HCT116 (cell line): Measurements from ENCODE around the gene RGS18. TPM values are rescaled to one million over a fixed set of nuclear protein-coding genes. Genes with fewer than 3 reads are reported as not detected.

Source experiments
- ATAC-seq: fragments of 200-7000 bp; cut with Tn5 transposase; 2 replicates; pipeline ENCODE4 v1.9.1; 2020; ENCODE audit warnings: mild to moderate bottlenecking, moderate library complexity
- BruUV-seq: library from RNA; stranded (reverse); fragments of 400-500 nt; replicated peaks from 2 replicates; lab custom pipeline; 2021; lab: Mats Ljungman, UMichigan
- CTCF ChIA-PET: fragments of 300-600 bp; sonication (Branson Sonifier 250); formaldehyde crosslinking; loops from one replicate; lab custom pipeline; 2021; ENCODE audit warnings: antibody characterized with exemption; lab: Charles Lee
- POLR2A ChIA-PET: fragments of 300-600, 350-600 bp; sonication (Branson Sonifier 250); formaldehyde crosslinking; loops from one replicate; lab custom pipeline; 2021; ENCODE audit warnings: antibody characterized with exemption; lab: Charles Lee
- RAD21 ChIA-PET, 2 experiments: fragments of 300-600 bp; sonication (Branson Sonifier 250); formaldehyde crosslinking; loops; one replicate each; lab custom pipeline; 2023; ENCODE audit warnings: low total read pairs in 2 of 2; ENCODE audit not compliant: uncharacterized antibody in 2 of 2, unreplicated experiment in 2 of 2, low non-redundant PET in 1 of 2; lab: Charles Lee
- DNase-seq: peaks from one replicate; pipeline ENCODE4 v3.0.0-alpha.2; 2010; ENCODE audit warnings: low read depth, low spot score
- H2AFZ ChIP-seq: fragments of 200-600 bp; shearing (Covaris generic), sonication (generic); 2 replicates; pipeline ENCODE4 v1.6.1; 2017; ENCODE audit warnings: low read depth, mixed run types, mixed read lengths, antibody characterized with exemption, low read length; ENCODE audit not compliant: poor library complexity, severe bottlenecking
- H3K27ac ChIP-seq: 2 replicates; pipeline ENCODE4 v1.5.1; 2012; ENCODE audit warnings: low read depth, low read length
- H3K27me3 ChIP-seq: fragments of 200-600 bp; sonication (generic); 2 replicates; pipeline ENCODE4 v1.6.1; 2016; ENCODE audit warnings: mixed run types, low read length, mixed read lengths; ENCODE audit not compliant: insufficient read depth
- H3K36me3 ChIP-seq, 2 experiments: fragments of 200-500 bp in 1 of 2; fragments of 200-600 bp in 1 of 2; sonication (Bioruptor generic) in 1 of 2; sonication (generic) in 1 of 2; 2 replicates each; pipeline versions ENCODE4 v1.5.1 to v1.6.1; 2014 to 2016; ENCODE audit warnings: low read length in 2 of 2, inconsistent platforms in 1 of 2, mixed read lengths in 1 of 2, mixed run types in 1 of 2; ENCODE audit not compliant: insufficient read depth in 2 of 2, control insufficient read depth in 1 of 2
- H3K4me1 ChIP-seq, 2 experiments: fragments of 200-600 bp in 1 of 2; sonication (generic) in 1 of 2; 2 replicates each; pipeline versions ENCODE4 v1.5.1 to v1.6.1; 2012 to 2017; ENCODE audit warnings: low read length in 2 of 2, inconsistent platforms in 1 of 2, mild to moderate bottlenecking in 1 of 2, mixed read lengths in 1 of 2, mixed run types in 1 of 2, moderate library complexity in 1 of 2; ENCODE audit not compliant: insufficient read depth in 2 of 2, control insufficient read depth in 1 of 2
- H3K4me2 ChIP-seq: fragments of 200-600 bp; sonication (generic); 2 replicates; pipeline ENCODE4 v1.6.1; 2017; ENCODE audit warnings: mixed run types, low read length, mixed read lengths
- H3K4me3 ChIP-seq, 2 experiments: fragments of 200-600 bp in 1 of 2; sonication (generic) in 1 of 2; replicated peaks in 1 of 2; 2 replicates each; pipeline ENCODE4 v1.5.1; 2011 to 2016; ENCODE audit warnings: low read length in 2 of 2, control low read depth in 1 of 2, low read depth in 1 of 2, mild to moderate bottlenecking in 1 of 2, mixed read lengths in 1 of 2, mixed run types in 1 of 2
- H3K79me2 ChIP-seq: fragments of 200-600 bp; sonication (generic); 2 replicates; pipeline ENCODE4 v1.6.1; 2017; ENCODE audit warnings: mild to moderate bottlenecking, mixed run types, low read length, moderate library complexity, mixed read lengths; ENCODE audit not compliant: insufficient read depth
- H3K9ac ChIP-seq: fragments of 200-600 bp; sonication (generic); 2 replicates; pipeline ENCODE4 v1.6.1; 2016; ENCODE audit warnings: low read length, mixed read lengths
- H3K9me2 ChIP-seq: fragments of 200-600 bp; sonication (generic), shearing (Covaris generic); 2 replicates; pipeline ENCODE4 v1.6.1; 2017; ENCODE audit warnings: mixed run types, mild to moderate bottlenecking, moderate library complexity; ENCODE audit not compliant: insufficient read depth
- H3K9me3 ChIP-seq, 2 experiments: fragments of 200-500 bp in 1 of 2; fragments of 200-600 bp in 1 of 2; sonication (Bioruptor generic) in 1 of 2; sonication (generic) in 1 of 2; 2 replicates each; pipeline ENCODE4 v1.6.1; 2014 to 2017; ENCODE audit warnings: low read length in 2 of 2, mixed read lengths in 2 of 2, inconsistent platforms in 1 of 2, low read depth in 1 of 2, mild to moderate bottlenecking in 1 of 2, mixed run types in 1 of 2, moderate library complexity in 1 of 2; ENCODE audit not compliant: control insufficient read depth in 1 of 2, insufficient read depth in 1 of 2
- H4K20me1 ChIP-seq: fragments of 200-600 bp; sonication (generic), shearing (Covaris generic); 2 replicates; pipeline ENCODE4 v1.6.1; 2017; ENCODE audit warnings: mixed run types, mild to moderate bottlenecking, moderate library complexity; ENCODE audit not compliant: insufficient read depth
- EZH2 ChIP-seq: fragments of 200-600 bp; sonication (generic); IDR thresholded peaks from 2 replicates; pipeline ENCODE4 v1.6.1; 2017; ENCODE audit warnings: antibody characterized with exemption, mixed run types
- RAD21 ChIP-seq: IDR thresholded peaks from 2 replicates; pipeline ENCODE4 v1.6.1; 2012; ENCODE audit warnings: low read depth, mild to moderate bottlenecking
- SIN3A ChIP-seq: IDR thresholded peaks from 2 replicates; pipeline ENCODE4 v1.6.1; 2012; ENCODE audit warnings: low read depth
- SP1 ChIP-seq: IDR thresholded peaks from 2 replicates; pipeline ENCODE4 v1.6.1; 2012; ENCODE audit warnings: low read depth
- ZNF274 ChIP-seq: fragments of 200-500 bp; sonication (Bioruptor generic); IDR thresholded peaks from 2 replicates; pipeline ENCODE4 v1.6.1; 2014; ENCODE audit warnings: mild to moderate bottlenecking, low read depth, low read length, inconsistent platforms
- intact Hi-C: fragments of 100-400 bp; cut with micrococcal nuclease; formaldehyde crosslinking; loops from 2 replicates; pipeline ENCODE4 v1.10.0; 2022
- total RNA-seq: library from RNA; stranded (reverse); gene quantifications from one replicate; pipeline ENCODE4 v1.2.1, GENCODE V29; 2021; ENCODE audit not compliant: unreplicated experiment
- TF ChIP-seq, protein P1 (sequence below): IDR thresholded peaks from 2 replicates; pipeline ENCODE4 v1.6.1; 2012
- TF ChIP-seq, protein P2 (sequence below): IDR thresholded peaks from 2 replicates; pipeline ENCODE4 v1.6.1; 2012
- TF ChIP-seq, protein P3 (sequence below): IDR thresholded peaks from 2 replicates; pipeline ENCODE4 v1.6.1; 2012; ENCODE audit warnings: low read depth

RGS18 gene
- total RNA-seq, 1 experiment from 2014 or later = not detected

DNA sequence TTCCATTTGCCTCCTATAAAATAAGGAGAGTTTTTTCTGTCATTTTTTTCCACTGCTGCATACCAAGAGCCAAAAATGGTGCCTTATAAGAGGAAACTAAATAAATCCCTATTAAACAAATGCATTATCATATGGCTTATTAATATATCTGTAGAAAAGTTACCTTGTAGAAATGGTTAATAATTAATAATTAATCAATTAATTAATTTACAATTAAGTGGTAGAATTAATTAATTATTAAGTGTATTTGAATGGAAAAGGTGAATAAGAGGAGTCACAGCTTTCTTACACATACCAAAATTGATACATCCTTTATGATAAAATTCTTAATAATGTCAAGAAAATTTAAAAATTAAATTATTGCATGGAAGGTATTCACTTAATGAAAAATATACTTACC, 35.6 kb upstream of the RGS18 start:
- intact Hi-C loops = no loop called here
- ChIA-PET CTCF (no interaction called here), RAD21 (no interaction called here), POLR2A (no interaction called here)
- no peak for TF ChIP-seq RAD21
- no peak for TF ChIP-seq ZNF274
- TF ChIP-seq, protein P1, sequence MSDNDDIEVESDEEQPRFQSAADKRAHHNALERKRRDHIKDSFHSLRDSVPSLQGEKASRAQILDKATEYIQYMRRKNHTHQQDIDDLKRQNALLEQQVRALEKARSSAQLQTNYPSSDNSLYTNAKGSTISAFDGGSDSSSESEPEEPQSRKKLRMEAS = no peak
- TF ChIP-seq SP1 = no peak
- no peak for TF ChIP-seq SIN3A
- TF ChIP-seq, protein P2, sequence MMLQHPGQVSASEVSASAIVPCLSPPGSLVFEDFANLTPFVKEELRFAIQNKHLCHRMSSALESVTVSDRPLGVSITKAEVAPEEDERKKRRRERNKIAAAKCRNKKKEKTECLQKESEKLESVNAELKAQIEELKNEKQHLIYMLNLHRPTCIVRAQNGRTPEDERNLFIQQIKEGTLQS = no peak
- TF ChIP-seq, protein P3, sequence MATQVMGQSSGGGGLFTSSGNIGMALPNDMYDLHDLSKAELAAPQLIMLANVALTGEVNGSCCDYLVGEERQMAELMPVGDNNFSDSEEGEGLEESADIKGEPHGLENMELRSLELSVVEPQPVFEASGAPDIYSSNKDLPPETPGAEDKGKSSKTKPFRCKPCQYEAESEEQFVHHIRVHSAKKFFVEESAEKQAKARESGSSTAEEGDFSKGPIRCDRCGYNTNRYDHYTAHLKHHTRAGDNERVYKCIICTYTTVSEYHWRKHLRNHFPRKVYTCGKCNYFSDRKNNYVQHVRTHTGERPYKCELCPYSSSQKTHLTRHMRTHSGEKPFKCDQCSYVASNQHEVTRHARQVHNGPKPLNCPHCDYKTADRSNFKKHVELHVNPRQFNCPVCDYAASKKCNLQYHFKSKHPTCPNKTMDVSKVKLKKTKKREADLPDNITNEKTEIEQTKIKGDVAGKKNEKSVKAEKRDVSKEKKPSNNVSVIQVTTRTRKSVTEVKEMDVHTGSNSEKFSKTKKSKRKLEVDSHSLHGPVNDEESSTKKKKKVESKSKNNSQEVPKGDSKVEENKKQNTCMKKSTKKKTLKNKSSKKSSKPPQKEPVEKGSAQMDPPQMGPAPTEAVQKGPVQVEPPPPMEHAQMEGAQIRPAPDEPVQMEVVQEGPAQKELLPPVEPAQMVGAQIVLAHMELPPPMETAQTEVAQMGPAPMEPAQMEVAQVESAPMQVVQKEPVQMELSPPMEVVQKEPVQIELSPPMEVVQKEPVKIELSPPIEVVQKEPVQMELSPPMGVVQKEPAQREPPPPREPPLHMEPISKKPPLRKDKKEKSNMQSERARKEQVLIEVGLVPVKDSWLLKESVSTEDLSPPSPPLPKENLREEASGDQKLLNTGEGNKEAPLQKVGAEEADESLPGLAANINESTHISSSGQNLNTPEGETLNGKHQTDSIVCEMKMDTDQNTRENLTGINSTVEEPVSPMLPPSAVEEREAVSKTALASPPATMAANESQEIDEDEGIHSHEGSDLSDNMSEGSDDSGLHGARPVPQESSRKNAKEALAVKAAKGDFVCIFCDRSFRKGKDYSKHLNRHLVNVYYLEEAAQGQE = no peak
- TF ChIP-seq EZH2 = no peak
- Histone ChIP-seq H3K4me3 (no peak overlapping the region), H3K36me3 (no peaks in the 10 kb centered on the region), H3K4me1 (no peaks in the 10 kb centered on the region), H4K20me1 (no peaks in the 10 kb centered on the region), H3K79me2 (no peaks in the 10 kb centered on the region), H3K4me2 (no peak overlapping the region), H3K27me3 (no peaks in the 10 kb centered on the region), H3K9me3 (no peaks in the 10 kb centered on the region), H2AFZ (no peak overlapping the region), H3K27ac (no peak overlapping the region), H3K9ac (no peak overlapping the region), H3K9me2 (no peaks in the 10 kb centered on the region)
- no TSS peak for BruUV-seq
- DNase-seq (no peak), ATAC-seq (no peak)
